Breast epithelium (tissue), 4 donors: Measurements from ENCODE around the gene MACROD2. TPM values are rescaled to one million over a fixed set of nuclear protein-coding genes. Genes with fewer than 3 reads are reported as not detected.

ENCODE experiments used
- DNase-seq, 2 donors: peaks; one replicate each; pipeline ENCODE4 v3.0.0-alpha.2; 2019; ENCODE audit warnings: low spot score in 2 of 2
- H3K27ac ChIP-seq, 2 donors: fragments of 200-600 bp; sonication (generic) in 1 of 2; one replicate each; pipeline ENCODE4 v1.5.1; 2016 to 2019; ENCODE audit warnings: mild to moderate bottlenecking in 1 of 2
- H3K27me3 ChIP-seq, 2 donors: fragments of 200-600 bp; sonication (generic) in 1 of 2; one replicate each; pipeline versions ENCODE4 v1.5.1 to v1.6.0; 2017 to 2019; ENCODE audit warnings: control low read depth in 1 of 2, mild to moderate bottlenecking in 1 of 2
- H3K36me3 ChIP-seq: fragments of 200-600 bp; one replicate; pipeline ENCODE4 v1.5.1; 2019
- H3K4me1 ChIP-seq, 2 donors: fragments of 200-600 bp; sonication (generic); one replicate each; pipeline ENCODE4 v1.5.1; 2016 to 2019; ENCODE audit warnings: control low read depth in 1 of 2
- H3K4me3 ChIP-seq, 3 donors: fragments of 200-600 bp; sonication (generic); 1 replicate in 2 of 3; 2 replicates in 1 of 3; pipeline ENCODE4 v1.5.1; 2016 to 2019; ENCODE audit warnings: mild to moderate bottlenecking in 3 of 3, moderate library complexity in 2 of 3
- H3K9me3 ChIP-seq, 2 donors: fragments of 200-600 bp; sonication (generic) in 1 of 2; one replicate each; pipeline ENCODE4 v1.5.1; 2016 to 2019; ENCODE audit warnings: control low read depth in 1 of 2
- POLR2A ChIP-seq: fragments of 450-650 bp; IDR thresholded peaks from one replicate; pipeline ENCODE4 v1.6.1; 2016; ENCODE audit warnings: antibody characterized with exemption, mild to moderate bottlenecking, moderate library complexity
- POLR2AphosphoS5 ChIP-seq, 3 donors: sonication (generic); formaldehyde crosslinking; IDR thresholded peaks; one replicate each; pipeline ENCODE4 v1.6.1; 2017; ENCODE audit warnings: antibody characterized with exemption in 3 of 3
- intact Hi-C: fragments of 100-400 bp; cut with DNase I; formaldehyde crosslinking; loops from one replicate; pipeline ENCODE4 v1.15.1; 2023; ENCODE audit warnings: low total_unique reads
- total RNA-seq, 3 donors: library from RNA; depleted of rRNA; stranded (reverse); fragments of >200 nt; gene quantifications; one replicate each; pipeline ENCODE4 v1.1.0, GENCODE V29; 2016
- TF ChIP-seq, protein P1 (sequence below), 3 donors: fragments of 450-650 bp; IDR thresholded peaks; one replicate each; pipeline ENCODE4 v1.5.1; 2016 to 2017; ENCODE audit warnings: antibody characterized with exemption in 3 of 3, mild to moderate bottlenecking in 3 of 3, moderate library complexity in 3 of 3

MACROD2 gene
- total RNA-seq, 3 donors from 2014 or later = 6.7 to 26.8 (median 8.8) TPM

DNA sequence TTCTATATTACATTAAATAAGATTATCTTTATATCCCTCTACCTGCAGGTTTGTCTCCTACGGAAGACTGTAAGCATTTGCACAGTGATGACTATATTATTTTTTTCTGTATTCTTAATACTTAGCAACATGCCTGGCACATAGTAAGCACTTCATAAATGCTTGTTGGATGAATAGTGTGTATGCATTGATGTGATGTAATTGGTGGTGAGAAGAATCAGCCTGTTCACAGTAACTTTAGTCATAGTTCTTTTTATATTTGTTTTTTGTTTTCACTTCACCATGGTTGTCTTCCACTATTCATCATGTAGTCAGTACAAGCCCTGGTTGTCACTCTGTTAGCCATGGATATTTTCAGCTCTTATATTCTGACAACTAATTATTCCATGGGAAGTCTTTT, 526.1 kb downstream of the MACROD2 start:
- Histone ChIP-seq H3K9me3 (no peaks in the 10 kb centered on the region), H3K4me1 (no peaks in the 10 kb centered on the region), H3K4me3 (no peak overlapping the region), H3K27ac (no peak overlapping the region), H3K36me3 (no peaks in the 10 kb centered on the region), H3K27me3 (no peaks in the 10 kb centered on the region)
- no peak for DNase-seq
- TF ChIP-seq POLR2A (no peak), POLR2AphosphoS5 (IDR thresholded peaks at IDR 0.05) (no peak)
- TF ChIP-seq, protein P1, sequence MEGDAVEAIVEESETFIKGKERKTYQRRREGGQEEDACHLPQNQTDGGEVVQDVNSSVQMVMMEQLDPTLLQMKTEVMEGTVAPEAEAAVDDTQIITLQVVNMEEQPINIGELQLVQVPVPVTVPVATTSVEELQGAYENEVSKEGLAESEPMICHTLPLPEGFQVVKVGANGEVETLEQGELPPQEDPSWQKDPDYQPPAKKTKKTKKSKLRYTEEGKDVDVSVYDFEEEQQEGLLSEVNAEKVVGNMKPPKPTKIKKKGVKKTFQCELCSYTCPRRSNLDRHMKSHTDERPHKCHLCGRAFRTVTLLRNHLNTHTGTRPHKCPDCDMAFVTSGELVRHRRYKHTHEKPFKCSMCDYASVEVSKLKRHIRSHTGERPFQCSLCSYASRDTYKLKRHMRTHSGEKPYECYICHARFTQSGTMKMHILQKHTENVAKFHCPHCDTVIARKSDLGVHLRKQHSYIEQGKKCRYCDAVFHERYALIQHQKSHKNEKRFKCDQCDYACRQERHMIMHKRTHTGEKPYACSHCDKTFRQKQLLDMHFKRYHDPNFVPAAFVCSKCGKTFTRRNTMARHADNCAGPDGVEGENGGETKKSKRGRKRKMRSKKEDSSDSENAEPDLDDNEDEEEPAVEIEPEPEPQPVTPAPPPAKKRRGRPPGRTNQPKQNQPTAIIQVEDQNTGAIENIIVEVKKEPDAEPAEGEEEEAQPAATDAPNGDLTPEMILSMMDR (IDR thresholded peaks at IDR 0.05) = no peak
- intact Hi-C loops = no loop called here

DNA sequence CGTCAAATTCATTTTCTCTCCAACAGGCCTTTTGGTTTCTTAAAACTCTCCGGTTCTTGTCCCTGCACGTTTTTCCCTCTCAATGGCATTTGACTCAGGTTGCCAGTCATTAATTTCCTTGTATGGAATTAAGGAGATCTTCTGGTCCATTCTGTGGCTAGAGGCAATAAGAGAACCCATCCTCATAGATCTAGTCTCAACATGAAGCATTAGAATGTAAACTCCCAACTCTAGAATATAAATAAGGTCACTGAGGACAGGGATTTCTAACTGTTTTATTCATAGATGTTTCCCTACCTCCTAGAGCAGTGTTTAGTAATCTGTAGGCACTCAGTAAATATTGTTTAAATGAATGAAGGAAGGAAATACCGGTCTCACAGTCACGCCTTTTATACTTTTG, 527.3 kb downstream of the MACROD2 start:
- TF ChIP-seq POLR2A (no peak), POLR2AphosphoS5 (IDR thresholded peaks at IDR 0.05) (no peak)
- TF ChIP-seq, protein P1 (IDR thresholded peaks at IDR 0.05) = no peak
- no peaks in the 10 kb centered on the region for H3K27me3 ChIP-seq
- no peak for DNase-seq
- no peak overlapping the region for H3K27ac ChIP-seq
- intact Hi-C loops = no loop called here
- H3K36me3 ChIP-seq = no peaks in the 10 kb centered on the region
- no peaks in the 10 kb centered on the region for H3K4me1 ChIP-seq
- no peaks in the 10 kb centered on the region for H3K9me3 ChIP-seq
- H3K4me3 ChIP-seq = no peak overlapping the region

DNA sequence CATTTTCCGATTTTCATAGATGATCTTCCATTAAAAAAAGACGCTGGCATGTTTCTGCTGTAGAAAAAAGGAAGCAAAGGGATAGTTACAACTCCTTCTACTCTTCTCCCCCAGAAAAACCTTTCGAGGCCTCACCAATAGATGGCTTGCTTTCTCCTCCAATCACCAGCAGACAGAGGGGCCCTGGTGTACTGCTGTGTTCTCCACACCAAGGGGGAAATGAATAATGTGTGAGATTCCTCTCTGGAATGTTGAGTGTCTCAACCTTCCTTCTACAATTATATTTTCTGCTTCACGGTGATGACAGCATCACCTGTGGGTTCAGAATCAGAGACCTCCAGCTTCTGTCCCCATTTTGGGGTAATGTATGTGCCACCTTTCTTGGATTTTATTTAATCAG, 527.8 kb downstream of the MACROD2 start:
- no peak overlapping the region for H3K4me3 ChIP-seq
- H3K27me3 ChIP-seq = no peaks in the 10 kb centered on the region
- H3K9me3 ChIP-seq = no peaks in the 10 kb centered on the region
- no peak overlapping the region for H3K27ac ChIP-seq
- intact Hi-C loops = no loop called here
- no peak for DNase-seq
- TF ChIP-seq POLR2AphosphoS5 (IDR thresholded peaks at IDR 0.05) = no peak
- TF ChIP-seq, protein P1 (IDR thresholded peaks at IDR 0.05) = no peak
- TF ChIP-seq POLR2A = no peak
- H3K36me3 ChIP-seq = no peaks in the 10 kb centered on the region
- H3K4me1 ChIP-seq = no peaks in the 10 kb centered on the region

DNA sequence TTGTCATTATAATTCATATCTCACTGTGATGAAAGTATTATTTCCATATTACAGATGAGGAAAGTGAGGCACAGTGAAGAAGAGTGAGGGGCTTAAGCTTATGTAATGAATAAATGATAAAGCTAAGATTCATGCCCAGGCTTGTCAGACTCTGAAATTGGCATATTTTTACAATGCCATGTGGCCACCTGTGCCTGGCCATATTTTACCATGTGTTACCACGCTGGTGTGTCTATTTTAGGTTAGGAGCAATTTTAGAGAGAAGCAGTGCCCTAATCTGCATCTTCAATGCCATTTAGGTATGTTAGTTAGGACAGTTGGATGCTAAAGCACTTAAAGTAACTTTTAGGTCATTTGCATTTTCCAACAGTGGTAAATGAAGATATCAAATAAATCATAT, 530.1 kb downstream of the MACROD2 start:
- intact Hi-C loops = no loop called here
- no peak overlapping the region for H3K27ac ChIP-seq
- TF ChIP-seq POLR2A = no peak
- TF ChIP-seq, protein P1 (IDR thresholded peaks at IDR 0.05) = no peak
- TF ChIP-seq POLR2AphosphoS5 (IDR thresholded peaks at IDR 0.05) = no peak

DNA sequence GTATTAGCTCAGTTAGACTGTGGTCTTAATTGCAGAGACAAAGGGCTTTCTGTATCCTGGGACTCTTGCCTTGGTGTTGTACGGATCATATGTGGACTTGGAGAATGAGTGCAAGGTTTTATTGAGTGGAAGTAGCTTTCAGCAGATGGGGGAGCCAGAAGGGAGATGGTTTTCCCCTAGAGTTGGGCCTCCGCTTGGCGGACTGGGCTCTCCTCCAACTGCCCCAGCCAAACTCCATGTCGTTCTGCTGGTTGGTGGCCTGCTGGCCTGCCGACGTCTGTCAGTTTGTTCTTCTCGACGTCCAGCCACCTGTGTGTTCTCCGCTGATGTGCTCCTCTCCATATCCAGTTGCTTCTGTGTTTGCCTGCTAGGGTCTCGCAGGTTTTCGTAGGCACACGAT, 531.6 kb downstream of the MACROD2 start:
- no peaks in the 10 kb centered on the region for H3K4me1 ChIP-seq
- no peaks in the 10 kb centered on the region for H3K9me3 ChIP-seq
- no peaks in the 10 kb centered on the region for H3K36me3 ChIP-seq
- intact Hi-C loops = loop anchor here (1.0 kb wide), 1 partner anchor 10 kb away; no protein-coding TSS in a partner anchor
- H3K27me3 ChIP-seq = no peaks in the 10 kb centered on the region
- H3K27ac ChIP-seq = no peak overlapping the region
- TF ChIP-seq POLR2AphosphoS5 (IDR thresholded peaks at IDR 0.05) = no peak
- TF ChIP-seq POLR2A = no peak
- TF ChIP-seq, protein P1 (IDR thresholded peaks at IDR 0.05) = no peak
- DNase-seq = no peak
- H3K4me3 ChIP-seq = no peak overlapping the region

More for the DNA sequence above, 530.1 kb downstream of the MACROD2 start:
- Histone ChIP-seq H3K36me3 (no peaks in the 10 kb centered on the region), H3K4me1 (no peaks in the 10 kb centered on the region), H3K9me3 (no peaks in the 10 kb centered on the region), H3K27me3 (no peaks in the 10 kb centered on the region), H3K4me3 (no peak overlapping the region)
- DNase-seq = no peak
